Ovary (tissue), 3 donors: ENCODE measurements around the gene CHN1.

Source experiments
- POLR2A ChIP-seq: fragments of 450-650 bp; IDR thresholded peaks from one replicate; pipeline ENCODE4 v1.6.1; 2017; ENCODE audit warnings: antibody characterized with exemption, mild to moderate bottlenecking, moderate library complexity
- TF ChIP-seq, protein P1 (sequence below), 3 donors: fragments of 450-650 bp in 2 of 3; fragments of 200-600 bp in 1 of 3; IDR thresholded peaks; one replicate each; pipeline versions ENCODE4 v1.5.1 to v1.8.0; 2016 to 2022; ENCODE audit warnings: antibody characterized with exemption in 3 of 3, mild to moderate bottlenecking in 1 of 3
- donor health status: DM: no; HTN: no; CAD: no.

DNA sequence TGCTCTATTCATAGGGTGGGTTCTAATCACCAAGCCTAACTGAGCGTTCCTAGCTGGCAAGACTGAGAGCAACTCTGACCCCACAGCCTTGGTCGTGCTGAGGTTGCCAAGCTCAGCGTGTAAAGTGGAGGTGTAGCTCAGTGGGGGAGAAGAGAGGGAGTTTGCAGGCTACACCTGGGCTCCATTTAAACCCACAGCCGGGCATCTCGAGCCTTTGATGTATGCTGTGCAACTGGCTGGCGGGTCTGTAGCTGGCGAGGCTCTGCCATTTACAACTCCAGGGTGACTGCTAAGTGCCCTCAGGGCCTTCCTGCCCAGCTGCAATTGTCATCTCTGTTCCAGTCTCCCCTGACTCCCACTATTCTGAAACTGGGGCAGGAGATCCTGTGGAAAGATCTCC lies 220.9 kb downstream of the CHN1 start:
- TF ChIP-seq POLR2A: no peak
- TF ChIP-seq, protein P1, sequence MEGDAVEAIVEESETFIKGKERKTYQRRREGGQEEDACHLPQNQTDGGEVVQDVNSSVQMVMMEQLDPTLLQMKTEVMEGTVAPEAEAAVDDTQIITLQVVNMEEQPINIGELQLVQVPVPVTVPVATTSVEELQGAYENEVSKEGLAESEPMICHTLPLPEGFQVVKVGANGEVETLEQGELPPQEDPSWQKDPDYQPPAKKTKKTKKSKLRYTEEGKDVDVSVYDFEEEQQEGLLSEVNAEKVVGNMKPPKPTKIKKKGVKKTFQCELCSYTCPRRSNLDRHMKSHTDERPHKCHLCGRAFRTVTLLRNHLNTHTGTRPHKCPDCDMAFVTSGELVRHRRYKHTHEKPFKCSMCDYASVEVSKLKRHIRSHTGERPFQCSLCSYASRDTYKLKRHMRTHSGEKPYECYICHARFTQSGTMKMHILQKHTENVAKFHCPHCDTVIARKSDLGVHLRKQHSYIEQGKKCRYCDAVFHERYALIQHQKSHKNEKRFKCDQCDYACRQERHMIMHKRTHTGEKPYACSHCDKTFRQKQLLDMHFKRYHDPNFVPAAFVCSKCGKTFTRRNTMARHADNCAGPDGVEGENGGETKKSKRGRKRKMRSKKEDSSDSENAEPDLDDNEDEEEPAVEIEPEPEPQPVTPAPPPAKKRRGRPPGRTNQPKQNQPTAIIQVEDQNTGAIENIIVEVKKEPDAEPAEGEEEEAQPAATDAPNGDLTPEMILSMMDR (IDR thresholded peaks at IDR 0.05): no peak
